OCI-LY1 (cell line): Measurements from ENCODE around the gene DVL1.

Experiments
- H2AFZ ChIP-seq: fragments of 200-600 bp; sonication (generic), shearing (Covaris generic); 2 replicates; pipeline ENCODE4 v1.6.0; 2014; ENCODE audit warnings: antibody characterized with exemption, mild to moderate bottlenecking, low read length
- H3F3A ChIP-seq: fragments of 200-600 bp; sonication (generic), shearing (Covaris generic); 2 replicates; pipeline ENCODE4 v1.6.0; 2014; ENCODE audit warnings: mild to moderate bottlenecking, antibody characterized with exemption, low read length, moderate library complexity; ENCODE audit not compliant: insufficient read depth
- H3K27ac ChIP-seq: fragments of 200-600 bp; sonication (generic); 2 replicates; pipeline ENCODE4 v1.5.1; 2014; ENCODE audit warnings: low read length, mixed run types, mild to moderate bottlenecking, low read depth; ENCODE audit not compliant: poor library complexity, severe bottlenecking
- H3K27me3 ChIP-seq: fragments of 200-600 bp; sonication (generic); 2 replicates; pipeline ENCODE4 v1.6.0; 2014; ENCODE audit warnings: antibody characterized with exemption, mild to moderate bottlenecking, low read length, moderate library complexity; ENCODE audit not compliant: insufficient read depth
- H3K36me3 ChIP-seq: fragments of 200-600 bp; sonication (generic); 2 replicates; pipeline ENCODE4 v1.6.1; 2014; ENCODE audit warnings: mild to moderate bottlenecking, antibody characterized with exemption, low read length, moderate library complexity, mixed read lengths; ENCODE audit not compliant: insufficient read depth
- H3K4me1 ChIP-seq: fragments of 200-600 bp; sonication (generic); 2 replicates; pipeline ENCODE4 v1.5.1; 2014; ENCODE audit warnings: mild to moderate bottlenecking, low read length, moderate library complexity; ENCODE audit not compliant: insufficient read depth, severe bottlenecking
- H3K4me2 ChIP-seq: fragments of 200-600 bp; sonication (generic), shearing (Covaris generic); 2 replicates; pipeline ENCODE4 v1.6.1; 2014; ENCODE audit warnings: low read length
- H3K4me3 ChIP-seq: fragments of 200-600 bp; sonication (generic); 2 replicates; pipeline ENCODE4 v1.5.1; 2014; ENCODE audit warnings: low read length, low read depth, mild to moderate bottlenecking, mixed read lengths; ENCODE audit not compliant: poor library complexity, severe bottlenecking
- H3K79me2 ChIP-seq: fragments of 200-600 bp; shearing (Covaris generic); 2 replicates; pipeline ENCODE4 v1.6.1; 2016; ENCODE audit warnings: mixed run types, low read length, mixed read lengths; ENCODE audit not compliant: insufficient read depth
- H3K9ac ChIP-seq: fragments of 200-600 bp; sonication (generic), shearing (Covaris generic); 2 replicates; pipeline ENCODE4 v1.6.1; 2014; ENCODE audit warnings: mild to moderate bottlenecking, low read length, mixed read lengths
- H3K9me2 ChIP-seq: fragments of 200-600 bp; sonication (generic), shearing (Covaris generic); 2 replicates; pipeline ENCODE4 v1.6.1; 2014; ENCODE audit warnings: low read depth, mild to moderate bottlenecking, low read length, mixed read lengths
- H3K9me3 ChIP-seq: fragments of 200-600 bp; shearing (Covaris generic); 2 replicates; pipeline ENCODE4 v1.6.1; 2014; ENCODE audit warnings: low read length, mixed read lengths
- H4K20me1 ChIP-seq: fragments of 200-600 bp; sonication (generic), shearing (Covaris generic); 2 replicates; pipeline ENCODE4 v1.6.0; 2016; ENCODE audit warnings: mild to moderate bottlenecking, low read length; ENCODE audit not compliant: insufficient read depth
- EZH2 ChIP-seq: fragments of 200-600 bp; sonication (generic), shearing (Covaris generic); IDR thresholded peaks from 2 replicates; pipeline ENCODE4 v1.8.0; 2017; ENCODE audit warnings: borderline replicate concordance, mixed run types, mild to moderate bottlenecking, antibody characterized with exemption, low read length, moderate library complexity, mixed read lengths
- TF ChIP-seq, protein P1 (sequence below): fragments of 200-600 bp; sonication (generic), shearing (Covaris generic); IDR thresholded peaks from 2 replicates; pipeline ENCODE4 v1.5.1; 2017; ENCODE audit warnings: mild to moderate bottlenecking, antibody characterized with exemption, low read length, moderate library complexity, mixed read lengths

The DVL1 gene

DNA sequence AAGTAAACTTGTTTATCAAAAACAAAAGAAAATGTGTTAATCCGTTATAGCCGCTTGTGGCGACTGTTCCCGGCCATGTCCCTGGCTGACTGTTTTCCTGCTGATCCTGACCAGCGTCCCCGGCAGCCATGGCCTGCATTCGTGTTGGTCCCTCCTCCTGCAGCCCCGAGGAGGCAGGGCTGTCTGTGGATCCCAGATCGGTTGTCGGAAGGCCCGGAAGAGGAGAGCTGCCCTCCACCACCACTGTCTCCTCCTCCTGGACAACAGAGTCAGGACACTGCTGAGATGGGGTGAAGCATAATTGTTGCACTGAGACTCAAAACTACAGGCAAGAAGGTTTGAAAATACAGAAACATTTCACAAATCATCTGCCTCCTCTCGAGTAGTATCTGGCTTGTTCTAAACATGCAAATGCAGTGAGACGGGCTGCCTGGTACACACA is 12.8 kb upstream of the DVL1 start:
- Histone ChIP-seq H3K9me2 (no peaks in the 10 kb centered on the region), H3K4me3 (no peak overlapping the region), H3K36me3 (no peaks in the 10 kb centered on the region), H3K27me3 (peaks cover 7% of the 10 kb centered on the region; the same call in 1 of the 2 replicates), H4K20me1 (no peaks in the 10 kb centered on the region), H3K27ac (no peak overlapping the region), H3K9ac (no peak overlapping the region), H3K79me2 (no peaks in the 10 kb centered on the region), H3K4me1 (peaks cover 6% of the 10 kb centered on the region), H2AFZ (no peak overlapping the region), H3F3A (no peaks in the 10 kb centered on the region), H3K9me3 (peaks cover 3% of the 10 kb centered on the region), H3K4me2 (no peak overlapping the region)
- TF ChIP-seq, protein P1, sequence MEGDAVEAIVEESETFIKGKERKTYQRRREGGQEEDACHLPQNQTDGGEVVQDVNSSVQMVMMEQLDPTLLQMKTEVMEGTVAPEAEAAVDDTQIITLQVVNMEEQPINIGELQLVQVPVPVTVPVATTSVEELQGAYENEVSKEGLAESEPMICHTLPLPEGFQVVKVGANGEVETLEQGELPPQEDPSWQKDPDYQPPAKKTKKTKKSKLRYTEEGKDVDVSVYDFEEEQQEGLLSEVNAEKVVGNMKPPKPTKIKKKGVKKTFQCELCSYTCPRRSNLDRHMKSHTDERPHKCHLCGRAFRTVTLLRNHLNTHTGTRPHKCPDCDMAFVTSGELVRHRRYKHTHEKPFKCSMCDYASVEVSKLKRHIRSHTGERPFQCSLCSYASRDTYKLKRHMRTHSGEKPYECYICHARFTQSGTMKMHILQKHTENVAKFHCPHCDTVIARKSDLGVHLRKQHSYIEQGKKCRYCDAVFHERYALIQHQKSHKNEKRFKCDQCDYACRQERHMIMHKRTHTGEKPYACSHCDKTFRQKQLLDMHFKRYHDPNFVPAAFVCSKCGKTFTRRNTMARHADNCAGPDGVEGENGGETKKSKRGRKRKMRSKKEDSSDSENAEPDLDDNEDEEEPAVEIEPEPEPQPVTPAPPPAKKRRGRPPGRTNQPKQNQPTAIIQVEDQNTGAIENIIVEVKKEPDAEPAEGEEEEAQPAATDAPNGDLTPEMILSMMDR = no peak
- no peak for TF ChIP-seq EZH2

DNA sequence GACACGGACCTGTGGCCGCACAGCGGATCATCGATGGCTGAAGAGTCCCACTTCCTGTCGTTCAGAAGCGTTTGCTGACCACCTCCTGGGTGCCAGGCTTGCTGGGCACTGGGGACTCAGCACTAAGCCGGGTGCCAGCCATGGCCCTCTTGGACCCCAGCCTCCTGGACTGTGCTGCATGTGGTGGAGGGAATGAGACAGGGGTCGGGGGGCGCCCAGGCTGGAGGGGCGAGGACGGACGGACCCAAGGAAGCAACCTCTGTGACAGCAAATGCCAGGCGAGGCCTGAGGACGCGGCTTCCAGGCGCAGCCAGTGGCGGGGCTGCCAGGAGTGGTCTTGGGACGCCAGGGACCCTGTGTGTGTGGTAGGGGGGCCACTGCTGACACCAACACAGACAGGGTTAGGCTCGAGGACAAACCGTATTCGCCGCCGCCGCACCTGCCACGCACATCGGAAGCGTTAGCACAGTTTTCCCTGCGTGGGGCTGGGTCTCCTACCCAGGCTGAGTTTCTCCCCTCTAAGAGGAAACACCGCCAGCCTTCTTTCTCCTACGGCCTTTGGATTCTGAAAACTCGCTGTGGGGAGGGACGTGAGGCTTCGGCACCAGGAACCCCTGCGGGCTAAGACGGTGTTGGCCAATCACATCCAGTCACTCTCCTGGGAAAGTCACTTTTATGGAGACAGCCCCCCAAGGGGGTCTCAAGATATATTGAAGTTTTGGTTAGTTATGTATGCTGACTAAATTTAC is 12.2 kb upstream of the DVL1 start:
- no peak overlapping the region for H3K4me2 ChIP-seq
- no peak overlapping the region for H3K27ac ChIP-seq
- no peak overlapping the region for H3K9ac ChIP-seq
- H4K20me1 ChIP-seq = no peaks in the 10 kb centered on the region
- H3F3A ChIP-seq = no peaks in the 10 kb centered on the region
- no peaks in the 10 kb centered on the region for H3K79me2 ChIP-seq
- H3K4me1 ChIP-seq = peaks cover 6% of the 10 kb centered on the region
- no peaks in the 10 kb centered on the region for H3K9me2 ChIP-seq
- H3K36me3 ChIP-seq = no peaks in the 10 kb centered on the region
- H3K9me3 ChIP-seq = peaks cover 3% of the 10 kb centered on the region
- no peak overlapping the region for H2AFZ ChIP-seq
- TF ChIP-seq, protein P1 = no peak
- TF ChIP-seq EZH2 = no peak
- H3K27me3 ChIP-seq = peaks cover 7% of the 10 kb centered on the region; the same call in 1 of the 2 replicates
- no peak overlapping the region for H3K4me3 ChIP-seq

DNA sequence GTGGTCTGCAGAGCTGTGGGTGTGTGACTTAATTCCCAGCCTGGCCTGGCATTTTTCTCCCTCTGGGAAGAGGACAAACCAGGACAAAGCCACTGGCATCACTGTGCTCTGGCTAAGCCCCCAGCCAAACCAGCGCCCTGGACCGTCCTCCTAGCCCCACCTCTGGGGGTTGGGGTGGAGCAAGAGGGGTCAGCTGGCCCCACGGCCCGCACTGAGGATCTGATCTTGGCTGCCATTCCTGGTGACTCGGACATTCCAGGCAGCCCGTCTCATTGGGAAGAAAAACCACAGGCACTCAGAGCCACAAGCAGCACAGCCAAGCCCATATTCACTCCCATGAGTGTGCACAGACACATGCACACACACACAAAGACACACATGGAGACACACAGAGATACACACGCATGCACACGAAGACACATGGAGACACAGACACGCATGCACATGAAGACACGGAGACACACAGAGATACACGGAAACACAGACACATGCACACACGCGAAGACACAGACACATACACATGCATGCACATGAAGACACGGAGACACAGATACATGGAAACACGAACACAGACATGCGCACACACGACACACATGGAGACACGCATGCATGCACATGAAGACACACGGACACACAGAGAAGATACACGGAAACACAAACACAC is 11.4 kb upstream of the DVL1 start:
- H3F3A ChIP-seq = no peaks in the 10 kb centered on the region
- peaks cover 6% of the 10 kb centered on the region for H3K4me1 ChIP-seq
- TF ChIP-seq EZH2 = no peak
- TF ChIP-seq, protein P1 = no peak
- H2AFZ ChIP-seq = no peak overlapping the region
- no peaks in the 10 kb centered on the region for H3K9me2 ChIP-seq
- H3K36me3 ChIP-seq = no peaks in the 10 kb centered on the region
- H3K9me3 ChIP-seq = no peaks in the 10 kb centered on the region
- H3K27me3 ChIP-seq = peaks cover 7% of the 10 kb centered on the region; the same call in 1 of the 2 replicates
- no peak overlapping the region for H3K4me2 ChIP-seq
- no peak overlapping the region for H3K27ac ChIP-seq
- no peak overlapping the region for H3K9ac ChIP-seq
- no peaks in the 10 kb centered on the region for H4K20me1 ChIP-seq
- H3K79me2 ChIP-seq = no peaks in the 10 kb centered on the region
- H3K4me3 ChIP-seq = no peak overlapping the region
